H1 (cell line): Measurements from ENCODE around the gene TMEM163. TPM values are rescaled to one million over a fixed set of nuclear protein-coding genes. Genes with fewer than 3 reads are reported as not detected.

Experiments used
- HDAC6 ChIP-seq: IDR thresholded peaks from one replicate; pipeline ENCODE4 v1.7.1; 2012; ENCODE audit warnings: low read depth, mild to moderate bottlenecking, inconsistent platforms, low read length, moderate library complexity
- MAFK ChIP-seq: IDR thresholded peaks from 2 replicates; pipeline ENCODE4 v1.6.1; 2012; ENCODE audit warnings: low read depth, mild to moderate bottlenecking, improper control_type of control experiment, low read length
- polyA plus RNA-seq, 7 experiments: library from polyadenylated mRNA; depleted of rRNA in 3 of 7; stranded (reverse) in 5 of 7; unstranded in 2 of 7; fragments of >200 nt in 5 of 7; fragments of 200-250 nt in 2 of 7; gene quantifications; 1 replicate in 5 of 7; 2 replicates in 1 of 7; 4 replicates in 1 of 7; pipeline versions ENCODE4 v1.2.1 to v1.2.3, GENCODE V29; 2011 to 2013; ENCODE audit warnings: missing spikeins in 2 of 7, mixed read lengths in 2 of 7
- total RNA-seq: library from RNA; stranded (reverse); fragmentation: NEBNext Ultra II Directional; extraction: Animal tissue kit (Norgen Biotek cat#: 25700); gene quantifications from 2 replicates; pipeline ENCODE4 v1.2.1, GENCODE V29; 2021

The TMEM163 gene
- total and polyA plus RNA-seq, 2 of the 8 experiments (the other 6 are each of a cell fraction or from before 2014, with no cell fraction given): 2.8 to 3.2 TPM

- TF ChIP-seq HDAC6: no peak
- TF ChIP-seq MAFK: no peak
These were observed 216.7 kb downstream of the TMEM163 start (continued) for GRCh38 chr2:134502104-134502503.
